Panc1 (cell line): Measurements from ENCODE around the gene UPK3B. TPM values are rescaled to one million over a fixed set of nuclear protein-coding genes. Genes with fewer than 3 reads are reported as not detected.
"Not testable (repeated sequence)": the region's sequence is repeated elsewhere in the genome, so short reads cannot be mapped to it uniquely, and the experiment has no call there.

Experiments
- ATAC-seq: fragments of 200-7000 bp; cut with Tn5 transposase; 2 replicates; pipeline ENCODE4 v1.9.1; 2020; ENCODE audit warnings: mild to moderate bottlenecking, moderate library complexity
- BruUV-seq: library from RNA; stranded (reverse); fragments of 400-500 nt; replicated peaks from 2 replicates; lab custom pipeline; 2021; lab: Mats Ljungman, UMichigan
- CTCF ChIA-PET: fragments of 300-600 bp; sonication (Branson Sonifier 250); formaldehyde crosslinking; loops from one replicate; lab custom pipeline; 2022; ENCODE audit warnings: antibody characterized with exemption; lab: Charles Lee
- POLR2A ChIA-PET: fragments of 300-600 bp; sonication (Branson Sonifier 250); formaldehyde crosslinking; loops from one replicate; lab custom pipeline; 2022; ENCODE audit warnings: antibody characterized with exemption; lab: Charles Lee
- DNase-seq: peaks from one replicate; pipeline ENCODE4 v3.0.0-alpha.2; 2010; ENCODE audit warnings: low read depth, low spot score
- H3K27ac ChIP-seq: 2 replicates; pipeline ENCODE4 v1.5.1; 2011; ENCODE audit warnings: mild to moderate bottlenecking, low read length, inconsistent platforms
- H3K27me3 ChIP-seq: fragments of 200-500 bp; sonication (Bioruptor generic); 2 replicates; pipeline ENCODE4 v1.6.0; 2014; ENCODE audit warnings: low read length, inconsistent platforms; ENCODE audit not compliant: control insufficient read depth, insufficient read depth
- H3K36me3 ChIP-seq: fragments of 200-500 bp; sonication (Bioruptor generic); 2 replicates; pipeline ENCODE4 v1.5.1; 2014; ENCODE audit warnings: inconsistent platforms, mild to moderate bottlenecking, low read length, moderate library complexity; ENCODE audit not compliant: control insufficient read depth, insufficient read depth
- H3K4me1 ChIP-seq: 2 replicates; pipeline ENCODE4 v1.5.1; 2011; ENCODE audit warnings: inconsistent platforms, mild to moderate bottlenecking, low read length, moderate library complexity; ENCODE audit not compliant: control insufficient read depth, insufficient read depth
- H3K4me3 ChIP-seq, 2 experiments: 2 replicates each; pipeline ENCODE4 v1.5.1; 2011 to 2012; ENCODE audit warnings: low read depth in 2 of 2, low read length in 2 of 2, mild to moderate bottlenecking in 2 of 2, inconsistent platforms in 1 of 2, moderate library complexity in 1 of 2
- H3K9me3 ChIP-seq: fragments of 200-500 bp; sonication (Bioruptor generic); 2 replicates; pipeline ENCODE4 v1.5.1; 2014; ENCODE audit warnings: low read depth, mild to moderate bottlenecking, inconsistent platforms, low read length, moderate library complexity; ENCODE audit not compliant: control insufficient read depth, insufficient read depth
- CTCF ChIP-seq: fragments of 450-650 bp; IDR thresholded peaks from 2 replicates; pipeline ENCODE4 v1.5.1; 2017; ENCODE audit warnings: mild to moderate bottlenecking
- POLR2AphosphoS5 ChIP-seq: IDR thresholded peaks from 2 replicates; pipeline ENCODE4 v1.6.1; 2012; ENCODE audit warnings: mild to moderate bottlenecking, low read depth, low read length, moderate library complexity
- REST ChIP-seq, 2 experiments: IDR thresholded peaks; 2 replicates each; pipeline ENCODE4 v1.6.1; 2011 to 2012; ENCODE audit warnings: low read depth in 2 of 2, control low read depth in 1 of 2, low read length in 1 of 2, mild to moderate bottlenecking in 1 of 2, moderate library complexity in 1 of 2; ENCODE audit not compliant: insufficient read depth in 1 of 2
- SIN3A ChIP-seq: IDR thresholded peaks from 2 replicates; pipeline ENCODE4 v1.6.1; 2012; ENCODE audit warnings: low read depth, mild to moderate bottlenecking, low read length, moderate library complexity, borderline replicate concordance; ENCODE audit not compliant: insufficient read depth
- TCF7L2 ChIP-seq: IDR thresholded peaks from 2 replicates; pipeline ENCODE4 v1.6.1; 2011; ENCODE audit warnings: mild to moderate bottlenecking, low read depth, low read length, inconsistent platforms
- in situ Hi-C: cut with HindIII; loops from 2 replicates; pipeline ENCODE4 v1.10.0; 2016; ENCODE audit warnings: low sequenced_read_pairs, low pct_unique_long_range_greater_than_20kb
- intact Hi-C: fragments of 100-400 bp; cut with micrococcal nuclease; formaldehyde crosslinking; loops from one replicate; pipeline ENCODE4 v1.10.0; 2022; ENCODE audit not compliant: unreplicated experiment
- total RNA-seq: library from RNA; stranded (reverse); gene quantifications from one replicate; pipeline ENCODE4 v1.2.1, GENCODE V29; 2021; ENCODE audit not compliant: unreplicated experiment

The UPK3B gene
- total RNA-seq, 1 experiment from 2014 or later, result 9.8 TPM

DNA sequence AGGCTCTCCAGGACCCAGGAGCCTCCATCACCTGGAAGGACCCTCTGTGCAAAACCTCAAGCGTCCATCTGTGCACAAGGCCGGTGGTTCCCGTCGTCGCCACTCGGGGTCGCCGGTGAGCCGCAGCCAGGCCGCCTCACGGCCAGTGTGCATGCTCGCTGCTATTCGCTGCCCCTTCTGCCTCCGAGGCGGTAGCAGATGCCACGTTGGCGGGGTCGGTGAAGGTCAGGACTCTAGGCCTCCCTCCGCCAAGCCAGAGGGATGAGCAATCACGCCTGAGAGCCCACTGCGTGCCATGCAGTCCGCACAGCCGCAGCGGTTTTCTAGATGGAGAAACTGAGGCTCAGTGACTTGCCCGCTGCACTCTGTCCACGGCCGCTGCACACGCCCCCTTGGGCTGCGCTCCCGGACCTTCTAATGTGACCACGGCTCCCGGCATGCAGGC is 5.7 kb downstream of the UPK3B start:
- BruUV-seq, result no TSS peak

DNA sequence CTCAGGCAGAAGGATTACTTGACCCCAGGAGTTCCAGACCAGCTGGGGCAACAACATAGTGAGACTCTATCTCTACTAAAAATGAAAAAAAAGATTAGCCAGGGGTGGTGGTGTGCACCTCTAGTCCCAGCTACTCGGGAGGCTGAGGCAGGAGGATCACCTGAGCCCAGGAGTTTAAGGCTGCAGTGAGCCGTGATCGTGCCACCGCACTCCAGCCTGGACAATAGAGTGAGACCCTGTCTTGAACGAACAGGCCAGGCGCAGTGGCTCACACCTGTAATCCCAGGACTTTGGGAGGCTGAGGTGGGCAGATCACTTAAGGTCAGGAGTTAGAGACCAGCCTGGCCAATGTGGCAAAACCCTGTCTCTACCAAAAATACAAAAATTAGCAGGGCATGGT is 6.6 kb downstream of the UPK3B start:
- in situ Hi-C loops, H3K27me3 ChIP-seq, H3K27ac ChIP-seq, H3K4me3 ChIP-seq, DNase-seq, POLR2A ChIA-PET, H3K36me3 ChIP-seq, BruUV-seq, H3K9me3 ChIP-seq, intact Hi-C loops, ATAC-seq, CTCF ChIA-PET: not testable (repeated sequence)
- peaks cover 13% of the 10 kb centered on the region for H3K4me1 ChIP-seq

More for the DNA sequence above, 5.7 kb downstream of the UPK3B start:
- ChIA-PET POLR2A (no interaction called here), CTCF (no interaction called here)
- TF ChIP-seq REST (IDR thresholded peaks at IDR 0.05; ENCODE audit: insufficient read depth in 1 of 2, low read depth in 2 of 2, low read length in 1 of 2) (no peak), TCF7L2 (no peak), SIN3A (no peak), CTCF (no peak), POLR2AphosphoS5 (no peak)
- Histone ChIP-seq H3K4me1 (peaks cover 13% of the 10 kb centered on the region), H3K27ac (no peak overlapping the region), H3K9me3 (no peaks in the 10 kb centered on the region), H3K36me3 (no peaks in the 10 kb centered on the region), H3K4me3 (no peak overlapping the region), H3K27me3 (no peaks in the 10 kb centered on the region)
- intact Hi-C loops (no loop called here), in situ Hi-C loops (no loop called here)
- DNase-seq, result no peak
- no peak for ATAC-seq

- DNase-seq, CTCF ChIA-PET, POLR2A ChIA-PET, H3K27me3 ChIP-seq, H3K4me3 ChIP-seq, intact Hi-C loops, H3K36me3 ChIP-seq, H3K9me3 ChIP-seq, H3K4me1 ChIP-seq, BruUV-seq, in situ Hi-C loops, H3K27ac ChIP-seq, ATAC-seq: not testable (repeated sequence)
These were observed 15.8 kb downstream of the UPK3B start for GRCh38 chr7:76526183-76526582.

- DNase-seq, H3K4me1 ChIP-seq, H3K4me3 ChIP-seq, CTCF ChIA-PET, in situ Hi-C loops, ATAC-seq, H3K27me3 ChIP-seq, BruUV-seq, H3K27ac ChIP-seq, POLR2A ChIA-PET, intact Hi-C loops, H3K9me3 ChIP-seq, H3K36me3 ChIP-seq: not testable (repeated sequence)
These were observed 21.3 kb downstream of the UPK3B start for GRCh38 chr7:76531643-76532042.

DNA sequence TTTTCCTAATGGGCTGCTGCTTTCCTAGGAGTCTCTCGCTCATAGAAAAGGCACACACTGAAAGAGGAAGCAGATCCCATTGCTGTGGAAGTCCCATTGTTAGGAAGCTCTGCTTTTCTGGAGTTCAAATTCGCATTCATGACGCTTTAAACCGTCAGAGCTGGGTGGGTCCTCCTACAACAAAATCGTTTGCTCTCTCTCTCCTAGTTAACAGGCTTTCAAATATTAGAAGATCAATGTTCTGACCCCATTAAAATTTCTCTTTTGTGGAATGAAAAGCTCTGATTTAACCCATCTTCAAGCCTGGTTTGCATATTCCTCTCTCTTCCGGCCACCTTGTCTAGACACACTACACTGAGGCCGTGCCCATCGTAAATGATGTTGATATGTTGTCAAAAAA is 32.8 kb downstream of the UPK3B start, which contains the start of gene SPDYE16:
Gene SPDYE16, minus strand, starts transcription at position 101 of the 400 bp plus-strand sequence. CDS start 1,838 bp downstream, outside the sequence.
- intact Hi-C loops, H3K36me3 ChIP-seq, H3K4me1 ChIP-seq, H3K27me3 ChIP-seq, CTCF ChIA-PET, H3K27ac ChIP-seq, H3K9me3 ChIP-seq, BruUV-seq, DNase-seq, POLR2A ChIA-PET, H3K4me3 ChIP-seq, ATAC-seq, in situ Hi-C loops: not testable (repeated sequence)
